Fibroblast of mammary gland (primary cell): ENCODE measurements around the gene NAB2.
A peak's percentile ranks its signal among the peaks of the same experiment; 100 is the strongest.

Experiments used
- DNase-seq: peaks from one replicate; pipeline ENCODE4 v3.0.0-alpha.2; 2010; ENCODE audit warnings: low read depth
- H3K4me3 ChIP-seq: 2 replicates; pipeline ENCODE4 v1.5.1; 2011; ENCODE audit warnings: low read depth, mild to moderate bottlenecking, low read length, moderate library complexity; ENCODE audit not compliant: control insufficient read depth
- CTCF ChIP-seq: conservative IDR thresholded peaks from 2 replicates; pipeline ENCODE4 v1.5.1; 2011; ENCODE audit warnings: low read depth, low read length, inconsistent platforms; ENCODE audit not compliant: control insufficient read depth, insufficient read depth

Gene NAB2

DNA sequence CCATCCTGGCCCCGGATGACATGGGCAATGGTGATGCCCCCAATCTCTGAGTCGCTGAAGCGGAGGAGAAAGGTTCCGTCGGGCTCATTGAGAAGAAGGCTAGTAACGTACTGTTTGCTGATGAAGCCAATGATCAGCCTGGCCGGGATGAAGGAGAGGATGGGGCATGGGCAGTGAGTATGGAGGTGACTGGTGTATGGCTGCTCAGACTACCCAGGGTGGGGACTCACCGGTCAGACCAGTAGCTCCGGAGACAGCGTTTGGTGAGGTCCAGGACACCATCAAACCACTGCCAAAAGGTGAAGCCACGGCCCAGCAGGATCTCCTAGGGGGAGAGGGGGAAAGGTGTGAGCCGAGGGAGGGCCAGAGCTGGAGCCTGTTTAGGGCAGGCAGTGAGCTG lies 10.9 kb downstream of the NAB2 start:
- no peak for TF ChIP-seq CTCF
- no peak overlapping the region for H3K4me3 ChIP-seq
- no peak for DNase-seq

DNA sequence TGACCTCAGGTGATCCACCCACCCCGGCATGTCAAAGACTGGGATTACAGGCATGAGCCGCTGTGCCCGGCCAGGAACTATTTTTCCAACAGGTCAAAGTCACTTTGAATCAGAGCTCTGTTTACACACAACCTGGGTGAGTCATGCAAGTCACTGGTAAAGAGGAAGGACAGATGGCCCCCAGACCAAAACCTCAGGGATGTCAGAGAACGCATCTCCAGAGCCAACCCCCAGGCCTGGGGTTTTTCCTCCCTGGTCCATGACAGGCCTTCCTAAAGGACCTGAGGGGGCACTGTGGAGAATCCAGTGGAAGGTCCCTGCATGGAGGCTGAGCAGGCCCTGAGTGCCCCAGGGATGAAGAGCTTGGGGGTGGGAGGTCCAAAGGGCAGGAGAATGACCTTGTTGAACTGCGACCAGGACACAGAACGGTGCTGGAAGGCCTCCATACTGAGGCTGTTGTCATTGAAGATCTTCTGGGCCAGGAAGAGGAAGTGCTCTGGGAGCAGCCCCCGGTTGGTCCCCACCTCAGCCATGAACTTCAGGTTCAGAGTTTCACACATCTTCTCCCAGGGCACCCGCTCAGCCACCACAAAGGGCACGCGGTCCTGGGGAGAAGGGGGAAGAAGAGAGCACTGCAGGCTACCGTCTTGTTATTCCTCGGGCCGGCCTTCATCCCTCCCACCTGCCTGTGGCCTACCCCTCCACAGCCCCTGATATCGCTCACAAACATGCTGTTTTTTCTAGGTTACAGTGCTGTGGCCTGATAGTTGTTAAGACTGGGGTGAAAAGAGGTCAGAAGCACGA lies 13.2 kb downstream of the NAB2 start:
- TF ChIP-seq CTCF = no peak
- H3K4me3 ChIP-seq = no peak overlapping the region
- DNase-seq = peak; percentile 21

- DNase-seq = no peak
- TF ChIP-seq CTCF = no peak
- H3K4me3 ChIP-seq = no peak overlapping the region
These were observed 14.9 kb downstream of the NAB2 start for GRCh38 chr12:57103856-57104255.

DNA sequence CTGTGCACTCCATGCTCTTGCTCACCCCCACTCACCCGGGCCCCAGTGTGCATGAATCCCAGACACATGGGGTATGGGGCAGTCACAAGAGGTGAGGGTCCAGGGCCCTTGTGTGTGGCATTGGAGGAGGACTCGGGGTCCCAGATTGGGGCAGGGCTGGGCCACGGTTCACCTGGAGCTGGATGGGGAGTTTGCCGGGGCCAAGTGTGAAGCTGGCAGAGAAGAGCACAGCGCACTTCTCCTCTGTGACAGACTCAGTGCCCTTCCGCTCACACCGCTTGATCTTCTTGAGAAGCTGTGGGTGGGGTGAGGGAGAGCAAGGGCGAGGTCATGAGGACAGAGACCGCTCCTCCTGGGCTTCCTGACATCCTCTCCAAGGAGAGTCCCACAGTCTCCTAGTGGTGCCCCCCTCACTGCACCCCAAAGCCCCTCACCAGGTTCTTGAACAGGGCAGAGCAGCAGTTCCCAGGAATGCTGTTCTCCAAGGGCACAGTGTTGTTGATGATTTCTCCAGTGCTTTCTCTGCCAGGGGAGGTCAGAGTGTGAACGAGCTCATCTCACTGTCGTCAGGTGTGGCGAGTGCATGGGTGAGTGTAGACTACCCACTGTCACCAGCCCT lies 15.5 kb downstream of the NAB2 start:
- TF ChIP-seq CTCF = no peak
- DNase-seq = no peak
- H3K4me3 ChIP-seq = no peak overlapping the region

- no peak for DNase-seq
- no peak for TF ChIP-seq CTCF
- no peak overlapping the region for H3K4me3 ChIP-seq
These were observed 16.3 kb downstream of the NAB2 start for GRCh38 chr12:57105011-57105753.

DNA sequence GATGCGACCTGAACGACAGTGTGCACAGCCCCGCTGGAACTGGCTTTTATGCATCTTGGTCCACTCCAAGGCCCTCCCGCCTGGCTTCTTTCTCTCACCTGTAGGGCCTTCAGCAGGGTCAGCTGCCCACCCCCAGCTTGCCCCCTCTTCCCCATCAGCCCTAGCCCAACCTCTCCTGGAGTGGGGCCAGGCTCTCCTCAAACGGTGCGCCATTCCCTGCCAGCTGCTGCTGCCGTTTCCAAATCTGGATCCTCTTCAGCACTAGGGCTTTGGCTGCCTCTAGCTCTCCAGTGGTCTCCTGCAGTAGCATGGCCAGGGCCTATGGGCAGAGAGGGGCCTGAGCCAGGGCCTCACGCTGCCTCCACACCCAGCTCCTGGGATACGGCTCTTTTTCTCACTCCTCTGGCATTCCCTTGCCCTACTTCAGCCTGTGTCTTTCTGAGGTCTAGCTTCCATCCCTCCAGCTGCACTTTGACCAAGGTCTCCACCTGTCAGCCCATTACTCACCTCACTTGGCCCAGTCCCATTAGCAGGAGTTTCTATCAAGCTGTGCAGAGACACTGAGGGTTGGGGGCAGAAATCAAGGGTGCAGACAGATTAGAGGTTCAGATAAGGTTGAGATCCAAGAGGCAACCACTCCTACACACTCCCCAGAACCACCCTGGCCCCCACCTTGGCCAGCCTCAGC lies 17.3 kb downstream of the NAB2 start:
- TF ChIP-seq CTCF = no peak
- DNase-seq = no peak
- H3K4me3 ChIP-seq = no peak overlapping the region
